PFSK-1 (cell line): Measurements from ENCODE around the gene OSGIN1.

Experiments
- FOXP2 ChIP-seq: optimal IDR thresholded peaks from 2 replicates; pipeline ENCODE3; 2011; ENCODE audit warnings: borderline replicate concordance, control low read depth, inconsistent platforms; ENCODE audit not compliant: insufficient read depth; ENCODE audit errors: extremely low read length, extremely low read depth
- POLR2AphosphoS5 ChIP-seq: IDR thresholded peaks from 2 replicates; pipeline ENCODE4 v1.6.1; 2012; ENCODE audit warnings: low read depth, mild to moderate bottlenecking, control low read depth, low read length, moderate library complexity
- REST ChIP-seq, 2 experiments: IDR thresholded peaks; 2 replicates each; pipeline versions ENCODE4 v1.6.1 to v1.8.0; 2011 to 2012; ENCODE audit warnings: low read depth in 2 of 2, low read length in 2 of 2, control low read depth in 1 of 2, inconsistent platforms in 1 of 2, mild to moderate bottlenecking in 1 of 2, moderate library complexity in 1 of 2; ENCODE audit not compliant: insufficient read depth in 1 of 2
- SIN3A ChIP-seq: IDR thresholded peaks from 2 replicates; pipeline ENCODE4 v1.6.1; 2012; ENCODE audit warnings: mild to moderate bottlenecking, low read length, moderate library complexity, borderline replicate concordance; ENCODE audit not compliant: insufficient read depth
- TAF1 ChIP-seq: IDR thresholded peaks from 2 replicates; pipeline ENCODE4 v1.6.1; 2012; ENCODE audit warnings: low read length, control low read depth, borderline replicate concordance; ENCODE audit not compliant: insufficient read depth

The OSGIN1 gene

GRCh38 chr16:83920894-83921491 is 32.0 kb upstream of the OSGIN1 start:
- no peak for TF ChIP-seq SIN3A
- TF ChIP-seq POLR2AphosphoS5, result no peak
- TF ChIP-seq FOXP2, result no peak
- no peak for TF ChIP-seq REST (IDR thresholded peaks at IDR 0.05; ENCODE audit: insufficient read depth in 1 of 2, low read depth in 2 of 2, low read length in 2 of 2)
- no peak for TF ChIP-seq TAF1

GRCh38 chr16:83923581-83924365 is 29.3 kb upstream of the OSGIN1 start:
- no peak for TF ChIP-seq POLR2AphosphoS5
- TF ChIP-seq SIN3A, result no peak
- TF ChIP-seq TAF1, result no peak
- no peak for TF ChIP-seq FOXP2

GRCh38 chr16:83924686-83925085 is 28.4 kb upstream of the OSGIN1 start:
- TF ChIP-seq REST (IDR thresholded peaks at IDR 0.05; ENCODE audit: insufficient read depth in 1 of 2, low read depth in 2 of 2, low read length in 2 of 2) (no peak), FOXP2 (no peak)

GRCh38 chr16:83925095-83925905 is 27.7 kb upstream of the OSGIN1 start:
- no peak for TF ChIP-seq REST (IDR thresholded peaks at IDR 0.05; ENCODE audit: insufficient read depth in 1 of 2, low read depth in 2 of 2, low read length in 2 of 2)

- no peak for TF ChIP-seq POLR2AphosphoS5
- no peak for TF ChIP-seq REST (IDR thresholded peaks at IDR 0.05; ENCODE audit: insufficient read depth in 1 of 2, low read depth in 2 of 2, low read length in 2 of 2)
- TF ChIP-seq FOXP2, result no peak
- no peak for TF ChIP-seq TAF1
- no peak for TF ChIP-seq SIN3A
These were observed 26.9 kb upstream of the OSGIN1 start for GRCh38 chr16:83925957-83926725.
